PC-9 (cell line): ENCODE results near the gene SYCP2. TPM values are rescaled to one million over a fixed set of nuclear protein-coding genes. Genes with fewer than 3 reads are reported as not detected.
"Not testable (repeated sequence)": the region's sequence is repeated elsewhere in the genome, so short reads cannot be mapped to it uniquely, and the experiment has no call there.

Source experiments
- BruUV-seq: library from RNA; stranded (reverse); fragments of 400-500 nt; replicated peaks from 2 replicates; lab custom pipeline; 2021; lab: Mats Ljungman, UMichigan
- CTCF ChIA-PET: fragments of 300-600 bp; sonication (Branson Sonifier 250); formaldehyde crosslinking; loops from one replicate; lab custom pipeline; 2022; ENCODE audit warnings: antibody characterized with exemption; lab: Charles Lee
- POLR2A ChIA-PET: fragments of 300-600 bp; sonication (Branson Sonifier 250); formaldehyde crosslinking; loops from one replicate; lab custom pipeline; 2022; ENCODE audit warnings: antibody characterized with exemption; ENCODE audit not compliant: unreplicated experiment; lab: Charles Lee
- DNase-seq, 2 experiments: peaks; one replicate each; pipeline versions ENCODE4 v3.0.0 to v3.0.0-alpha.2; 2015 to 2022; ENCODE audit warnings: mixed read lengths in 1 of 2
- H2AFZ ChIP-seq: fragments of 200-600 bp; sonication (generic); 2 replicates; pipeline ENCODE4 v1.8.1; 2017; ENCODE audit warnings: antibody characterized with exemption
- H3F3A ChIP-seq: fragments of 200-600 bp; sonication (generic); 2 replicates; pipeline ENCODE4 v1.8.1; 2017; ENCODE audit warnings: antibody characterized with exemption, mild to moderate bottlenecking, low read depth; ENCODE audit not compliant: insufficient read depth
- H3K27ac ChIP-seq: fragments of 200-600 bp; sonication (generic); 2 replicates; pipeline ENCODE4 v1.6.1; 2016; ENCODE audit warnings: mixed run types
- H3K27me3 ChIP-seq: fragments of 200-600 bp; sonication (generic); 2 replicates; pipeline ENCODE4 v1.6.1; 2016; ENCODE audit warnings: low read depth, mixed run types; ENCODE audit not compliant: insufficient read depth
- H3K36me3 ChIP-seq: fragments of 200-600 bp; sonication (generic); 2 replicates; pipeline ENCODE4 v1.6.1; 2016; ENCODE audit warnings: low read depth, mixed run types
- H3K4me1 ChIP-seq: fragments of 200-600 bp; sonication (generic); replicated peaks from 2 replicates; pipeline ENCODE4 v1.6.1; 2016; ENCODE audit warnings: mixed run types; ENCODE audit not compliant: insufficient read depth
- H3K4me2 ChIP-seq: fragments of 200-600 bp; sonication (generic); 2 replicates; pipeline ENCODE4 v1.6.1; 2017; ENCODE audit warnings: mixed run types
- H3K4me3 ChIP-seq: fragments of 200-600 bp; sonication (generic); 2 replicates; pipeline ENCODE4 v1.6.1; 2016; ENCODE audit warnings: mixed run types
- H3K79me2 ChIP-seq: fragments of 200-600 bp; sonication (generic); 2 replicates; pipeline ENCODE4 v1.6.1; 2017; ENCODE audit warnings: low read depth, mixed run types
- H3K9me2 ChIP-seq: fragments of 200-600 bp; sonication (generic); 2 replicates; pipeline ENCODE4 v1.8.1; 2017; ENCODE audit warnings: mild to moderate bottlenecking; ENCODE audit not compliant: insufficient read depth
- H3K9me3 ChIP-seq: fragments of 200-600 bp; sonication (generic); 2 replicates; pipeline ENCODE4 v1.8.1; 2016; ENCODE audit warnings: low read depth; ENCODE audit not compliant: insufficient read depth
- H4K20me1 ChIP-seq: fragments of 200-600 bp; sonication (generic); 2 replicates; pipeline ENCODE4 v1.8.1; 2017; ENCODE audit not compliant: insufficient read depth
- CTCF ChIP-seq: fragments of 200-600 bp; sonication (generic); conservative IDR thresholded peaks from 2 replicates; pipeline ENCODE4 v1.6.1; 2017; ENCODE audit warnings: mixed run types, antibody characterized with exemption, mild to moderate bottlenecking, moderate library complexity
- EZH2 ChIP-seq: fragments of 200-600 bp; sonication (generic); IDR thresholded peaks from 2 replicates; pipeline ENCODE4 v1.8.0; 2017; ENCODE audit warnings: antibody characterized with exemption, low read depth
- intact Hi-C: fragments of 100-400 bp; cut with micrococcal nuclease; formaldehyde crosslinking; loops from one replicate; pipeline ENCODE4 v1.10.0; 2022; ENCODE audit not compliant: unreplicated experiment
- total RNA-seq: library from RNA; stranded (reverse); gene quantifications from 2 replicates; pipeline ENCODE4 v1.2.3, GENCODE V29; 2021

The SYCP2 gene
- total RNA-seq, 1 experiment from 2014 or later = 1.8 TPM

GRCh38 chr20:59858425-59858824 is 75.0 kb downstream of the SYCP2 start:
- H3K9me3 ChIP-seq = peaks cover 8% of the 10 kb centered on the region; the same call in 1 of the 2 replicates
- H3K27me3 ChIP-seq = no peaks in the 10 kb centered on the region
- H3K4me1 ChIP-seq = no peaks in the 10 kb centered on the region
- H3K9me2 ChIP-seq = no peaks in the 10 kb centered on the region
- H3K4me3 ChIP-seq = no peak overlapping the region
- H2AFZ ChIP-seq = no peak overlapping the region
- no peak overlapping the region for H3K27ac ChIP-seq
- H3K36me3 ChIP-seq = 0 out of 2 replicates have a peak, but pooled peaks cover 6% of the 10 kb centered on the region
- ChIA-PET CTCF (no interaction called here), POLR2A (no interaction called here)
- no peak overlapping the region for H3K4me2 ChIP-seq
- no peaks in the 10 kb centered on the region for H4K20me1 ChIP-seq
- 0 out of 2 replicates have a peak, but pooled peaks cover 5% of the 10 kb centered on the region for H3F3A ChIP-seq
- no peak for DNase-seq
- no peak for TF ChIP-seq CTCF
- no peak for TF ChIP-seq EZH2
- H3K79me2 ChIP-seq = no peaks in the 10 kb centered on the region
- no TSS peak for BruUV-seq
- intact Hi-C loops = no loop called here

- intact Hi-C loops = no loop called here
Measured at GRCh38 chr20:59857966-59858365, 75.5 kb downstream of the SYCP2 start.

GRCh38 chr20:59856941-59857340 is 76.5 kb downstream of the SYCP2 start:
- intact Hi-C loops, H4K20me1 ChIP-seq, H3K4me1 ChIP-seq, BruUV-seq, H3K9me3 ChIP-seq, H3K27me3 ChIP-seq, H3K9me2 ChIP-seq, DNase-seq, H3K36me3 ChIP-seq, H2AFZ ChIP-seq, H3K4me2 ChIP-seq, H3K4me3 ChIP-seq, H3F3A ChIP-seq, H3K79me2 ChIP-seq, H3K27ac ChIP-seq, POLR2A ChIA-PET: not testable (repeated sequence)
- CTCF ChIA-PET = interaction anchor here (0.6 kb wide), 1 partner anchor 875 kb away, joined by 9 read pairs; no protein-coding TSS in a partner anchor

More at GRCh38 chr20:59857966-59858365, 75.5 kb downstream of the SYCP2 start:
- H3K4me2 ChIP-seq = no peak overlapping the region
- no peaks in the 10 kb centered on the region for H3K79me2 ChIP-seq
- TF ChIP-seq CTCF (no peak), EZH2 (no peak)
- H3K36me3 ChIP-seq = 0 out of 2 replicates have a peak, but pooled peaks cover 6% of the 10 kb centered on the region
- H3F3A ChIP-seq = 0 out of 2 replicates have a peak, but pooled peaks cover 5% of the 10 kb centered on the region
- BruUV-seq = no TSS peak
- no peak for DNase-seq
- H4K20me1 ChIP-seq = no peaks in the 10 kb centered on the region
- H3K27me3 ChIP-seq = no peaks in the 10 kb centered on the region
- H3K9me3 ChIP-seq = peaks cover 8% of the 10 kb centered on the region; the same call in 1 of the 2 replicates
- no peak overlapping the region for H3K4me3 ChIP-seq
- H3K9me2 ChIP-seq = no peaks in the 10 kb centered on the region
- POLR2A ChIA-PET = no interaction called here
- H3K4me1 ChIP-seq = no peaks in the 10 kb centered on the region
- no peak overlapping the region for H2AFZ ChIP-seq
- H3K27ac ChIP-seq = no peak overlapping the region
- CTCF ChIA-PET = no interaction called here

GRCh38 chr20:59856526-59856925 is 76.9 kb downstream of the SYCP2 start:
- H3F3A ChIP-seq, H3K36me3 ChIP-seq, H2AFZ ChIP-seq, H3K4me2 ChIP-seq, DNase-seq, H3K4me3 ChIP-seq, H3K79me2 ChIP-seq, H3K9me3 ChIP-seq, H3K9me2 ChIP-seq, POLR2A ChIA-PET, H3K27me3 ChIP-seq, H4K20me1 ChIP-seq, H3K27ac ChIP-seq, BruUV-seq, intact Hi-C loops, H3K4me1 ChIP-seq: not testable (repeated sequence)
- CTCF ChIA-PET = interaction anchor here (0.6 kb wide), 1 partner anchor 875 kb away, joined by 9 read pairs; no protein-coding TSS in a partner anchor
